Body of pancreas (tissue), 4 donors: ENCODE results near the gene TTLL11.

Experiments
- POLR2A ChIP-seq, 3 donors: fragments of 450-650 bp; IDR thresholded peaks; one replicate each; pipeline ENCODE4 v1.6.1; 2016; ENCODE audit warnings: antibody characterized with exemption in 3 of 3, mild to moderate bottlenecking in 2 of 3
- TF ChIP-seq, protein P1 (sequence below), 7 experiments: fragments of 450-650 bp in 4 of 7; fragments of 200-600 bp in 3 of 7; sonication (generic) in 3 of 7; IDR thresholded peaks; one replicate each; pipeline ENCODE4 v1.5.1; 2016 to 2019; ENCODE audit warnings: antibody characterized with exemption in 7 of 7

DNA sequence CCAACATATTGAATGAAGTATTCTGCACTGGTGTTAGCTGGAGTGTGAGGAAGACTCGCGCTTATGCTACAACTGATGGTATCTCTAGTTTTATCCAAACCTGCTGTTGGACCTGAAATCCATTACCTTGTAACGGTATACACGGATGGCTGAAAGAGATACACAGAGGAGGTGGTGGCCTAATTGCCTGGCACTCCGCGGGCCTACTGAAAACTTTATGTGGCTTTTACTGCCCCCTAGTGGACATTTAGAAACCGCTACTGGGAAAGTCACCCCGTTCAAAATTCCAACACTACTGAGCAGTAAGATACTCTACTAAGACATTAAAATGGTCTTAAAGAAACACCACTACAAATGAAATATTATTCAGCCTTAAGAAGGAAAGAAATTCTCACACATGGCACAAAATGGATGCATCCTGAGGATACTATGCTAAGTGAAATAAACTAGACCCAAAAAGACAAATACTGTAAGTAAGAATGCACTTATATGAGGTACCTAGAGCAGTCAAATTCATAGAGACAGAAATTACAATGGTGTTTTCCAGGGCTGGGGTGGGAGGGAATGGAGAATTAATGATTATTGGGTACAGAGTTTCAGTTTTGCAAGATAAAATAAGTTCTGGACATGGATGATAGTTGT lies 100.4 kb downstream of the TTLL11 start:
- TF ChIP-seq, protein P1, sequence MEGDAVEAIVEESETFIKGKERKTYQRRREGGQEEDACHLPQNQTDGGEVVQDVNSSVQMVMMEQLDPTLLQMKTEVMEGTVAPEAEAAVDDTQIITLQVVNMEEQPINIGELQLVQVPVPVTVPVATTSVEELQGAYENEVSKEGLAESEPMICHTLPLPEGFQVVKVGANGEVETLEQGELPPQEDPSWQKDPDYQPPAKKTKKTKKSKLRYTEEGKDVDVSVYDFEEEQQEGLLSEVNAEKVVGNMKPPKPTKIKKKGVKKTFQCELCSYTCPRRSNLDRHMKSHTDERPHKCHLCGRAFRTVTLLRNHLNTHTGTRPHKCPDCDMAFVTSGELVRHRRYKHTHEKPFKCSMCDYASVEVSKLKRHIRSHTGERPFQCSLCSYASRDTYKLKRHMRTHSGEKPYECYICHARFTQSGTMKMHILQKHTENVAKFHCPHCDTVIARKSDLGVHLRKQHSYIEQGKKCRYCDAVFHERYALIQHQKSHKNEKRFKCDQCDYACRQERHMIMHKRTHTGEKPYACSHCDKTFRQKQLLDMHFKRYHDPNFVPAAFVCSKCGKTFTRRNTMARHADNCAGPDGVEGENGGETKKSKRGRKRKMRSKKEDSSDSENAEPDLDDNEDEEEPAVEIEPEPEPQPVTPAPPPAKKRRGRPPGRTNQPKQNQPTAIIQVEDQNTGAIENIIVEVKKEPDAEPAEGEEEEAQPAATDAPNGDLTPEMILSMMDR (IDR thresholded peaks at IDR 0.05) = peak; percentile 68 to 94 (median 84)
- no peak for TF ChIP-seq POLR2A (IDR thresholded peaks at IDR 0.05)
